ENCODE measurements around the gene TSKS.
A peak's percentile ranks its signal among the peaks of the same experiment; 100 is the strongest.

The TSKS gene, protein sequence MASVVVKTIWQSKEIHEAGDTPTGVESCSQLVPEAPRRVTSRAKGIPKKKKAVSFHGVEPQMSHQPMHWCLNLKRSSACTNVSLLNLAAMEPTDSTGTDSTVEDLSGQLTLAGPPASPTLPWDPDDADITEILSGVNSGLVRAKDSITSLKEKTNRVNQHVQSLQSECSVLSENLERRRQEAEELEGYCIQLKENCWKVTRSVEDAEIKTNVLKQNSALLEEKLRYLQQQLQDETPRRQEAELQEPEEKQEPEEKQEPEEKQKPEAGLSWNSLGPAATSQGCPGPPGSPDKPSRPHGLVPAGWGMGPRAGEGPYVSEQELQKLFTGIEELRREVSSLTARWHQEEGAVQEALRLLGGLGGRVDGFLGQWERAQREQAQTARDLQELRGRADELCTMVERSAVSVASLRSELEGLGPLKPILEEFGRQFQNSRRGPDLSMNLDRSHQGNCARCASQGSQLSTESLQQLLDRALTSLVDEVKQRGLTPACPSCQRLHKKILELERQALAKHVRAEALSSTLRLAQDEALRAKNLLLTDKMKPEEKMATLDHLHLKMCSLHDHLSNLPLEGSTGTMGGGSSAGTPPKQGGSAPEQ

DNA sequence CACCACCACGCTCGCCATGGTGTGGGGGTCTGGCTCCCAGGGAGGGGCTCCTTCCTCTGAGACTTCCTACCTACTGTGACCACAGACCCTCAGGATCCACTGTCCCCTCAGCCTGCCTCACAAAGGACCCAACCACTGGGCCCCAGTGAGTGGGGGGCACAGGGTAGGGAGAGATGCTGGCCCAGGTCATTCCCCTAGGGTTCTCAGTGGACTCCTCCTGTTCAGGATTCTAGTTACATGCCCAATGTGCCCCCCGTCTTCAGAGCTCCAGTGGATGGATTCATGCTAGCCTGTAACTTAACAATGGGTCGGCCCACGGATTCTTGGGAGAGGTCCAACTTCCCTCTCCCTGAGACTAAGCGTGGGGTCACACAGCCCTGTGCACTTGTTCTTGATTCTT lies at the start of gene TSKS:
Gene TSKS, minus strand, starts transcription at position 77 of the 400 bp plus-strand sequence. Its CDS starts 59 bp downstream, at position 18.
- no peak for DNase-seq

DNA sequence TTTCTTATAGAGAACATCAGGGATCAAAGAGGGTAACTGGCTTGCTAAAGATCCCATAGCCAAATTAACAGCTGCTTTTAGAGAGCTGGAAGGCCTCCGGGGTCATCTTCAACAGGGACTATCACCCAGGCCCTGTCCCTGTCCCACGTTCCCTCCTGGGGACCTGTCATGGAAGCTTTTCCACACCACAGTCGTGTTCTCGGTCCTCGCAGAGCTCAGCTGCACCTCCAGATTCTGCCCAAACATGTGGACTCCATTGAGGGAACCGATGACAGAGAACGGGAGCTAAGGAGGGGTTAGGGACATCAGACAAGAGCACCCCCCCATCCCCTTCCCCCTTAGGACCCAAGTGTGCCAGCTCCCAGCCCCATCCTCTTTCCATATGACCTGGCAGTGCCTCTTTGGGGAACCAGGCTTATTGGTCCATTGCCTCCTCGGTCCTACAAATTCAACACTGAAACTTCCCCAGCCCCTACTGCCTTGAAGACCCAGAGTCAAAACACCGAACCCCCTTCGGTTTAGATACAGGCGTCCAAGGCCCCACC lies 49.4 kb upstream of the TSKS start:
- peak in 1 of 2 experiments; percentile 24 for DNase-seq

DNA sequence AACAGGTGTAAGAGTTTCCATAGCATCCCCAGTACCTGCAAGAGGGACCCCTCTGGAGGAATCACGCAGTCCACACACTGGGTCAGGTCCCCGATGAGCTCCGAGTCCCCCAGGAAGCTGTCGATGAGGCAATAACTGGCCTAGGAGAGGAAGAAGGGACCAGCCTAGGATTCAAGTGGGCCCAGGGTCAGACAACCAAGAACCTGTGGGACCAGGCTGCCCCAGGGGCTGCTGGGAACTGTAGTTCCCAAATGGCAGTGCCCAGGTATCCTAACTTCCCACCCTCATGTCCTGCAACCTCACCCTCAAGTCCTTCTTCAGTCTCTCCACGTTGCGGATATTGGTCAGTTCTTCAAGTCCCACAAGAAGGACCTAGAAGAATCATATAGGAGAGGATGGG lies 48.2 kb upstream of the TSKS start:
- no peak for DNase-seq

DNA sequence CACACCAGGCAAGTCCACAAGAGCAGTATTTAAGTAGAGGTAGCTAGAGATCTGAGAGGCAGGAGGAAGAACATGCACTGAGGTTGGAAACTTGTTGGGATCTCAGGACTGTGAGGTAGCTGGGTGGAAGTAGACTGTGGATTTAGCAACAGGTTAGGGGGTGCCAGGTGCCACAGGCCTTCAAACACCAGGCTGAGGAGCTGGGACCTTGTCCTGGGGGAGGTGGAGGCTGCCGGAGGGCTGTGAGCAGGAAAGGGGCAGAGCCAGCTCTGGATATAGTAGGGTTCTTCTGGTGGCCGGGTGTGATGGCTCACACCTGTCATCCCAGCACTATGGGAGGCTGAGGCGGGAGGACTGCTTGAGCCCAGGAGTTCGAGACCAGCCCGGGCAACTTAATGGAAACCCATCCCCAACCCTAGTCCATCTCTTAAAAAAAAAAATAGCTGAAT lies 46.9 kb upstream of the TSKS start:
- DNase-seq, result no peak

DNA sequence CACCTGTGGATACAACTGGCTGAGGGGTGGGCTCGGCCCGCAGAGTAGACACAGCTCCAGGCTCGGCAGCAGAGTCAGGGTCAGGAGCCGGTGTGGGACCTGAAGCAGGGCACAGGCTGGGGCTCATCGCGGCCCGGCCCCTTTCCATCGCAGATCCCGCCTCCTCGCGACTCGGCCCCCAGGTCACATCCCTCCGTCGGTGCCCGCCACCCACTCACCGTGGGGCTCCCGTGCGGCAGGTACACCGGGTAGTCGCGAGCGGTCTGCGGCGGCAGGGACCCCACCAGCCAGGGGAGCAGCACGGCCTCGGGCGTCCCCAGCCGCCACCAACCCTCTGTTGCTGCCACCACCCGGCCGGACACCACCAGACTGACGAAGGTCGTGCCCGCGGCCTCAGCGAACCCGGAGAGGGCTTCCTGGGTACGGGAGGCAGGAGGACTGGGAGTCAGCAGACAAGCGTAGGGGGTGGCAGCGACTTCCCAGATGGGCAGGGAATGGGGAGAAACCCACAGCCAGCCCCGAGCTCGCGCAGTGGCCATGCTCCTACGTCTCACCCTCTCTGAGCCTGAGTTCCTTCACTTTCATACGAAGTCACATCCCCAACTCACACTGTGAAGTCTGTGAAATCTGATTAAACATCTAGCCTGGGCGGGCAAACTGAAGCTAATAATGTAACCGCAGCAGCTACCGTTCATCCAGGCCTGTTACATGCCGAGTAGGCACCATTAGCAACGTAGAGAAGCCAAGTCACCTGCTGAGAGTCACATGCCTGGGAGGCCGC lies 46.2 kb upstream of the TSKS start:
- DNase-seq, result no peak

DNA sequence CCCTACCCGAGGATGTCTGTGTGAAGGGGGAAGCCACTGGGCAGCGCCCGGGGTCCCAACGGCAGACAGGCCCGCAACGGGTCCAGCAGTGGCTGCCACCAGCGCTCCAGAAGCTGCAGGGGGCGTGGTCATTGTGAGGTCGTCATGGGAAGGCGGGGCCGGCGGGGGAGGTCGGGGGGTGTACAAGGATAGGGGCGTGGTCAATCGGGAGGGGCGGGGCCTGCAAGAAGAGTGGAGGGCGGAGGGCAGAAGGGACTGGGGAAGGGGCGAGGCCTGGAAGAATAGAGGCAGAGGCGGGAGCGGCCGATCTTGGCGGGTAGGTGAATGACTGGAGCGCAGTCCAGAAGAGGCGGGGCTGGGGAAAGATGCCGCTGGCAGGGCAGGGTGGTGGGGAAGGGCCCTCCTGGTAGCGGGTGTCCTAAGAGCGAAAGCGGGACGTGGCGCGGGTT lies 45.6 kb upstream of the TSKS start:
- no peak for DNase-seq

DNA sequence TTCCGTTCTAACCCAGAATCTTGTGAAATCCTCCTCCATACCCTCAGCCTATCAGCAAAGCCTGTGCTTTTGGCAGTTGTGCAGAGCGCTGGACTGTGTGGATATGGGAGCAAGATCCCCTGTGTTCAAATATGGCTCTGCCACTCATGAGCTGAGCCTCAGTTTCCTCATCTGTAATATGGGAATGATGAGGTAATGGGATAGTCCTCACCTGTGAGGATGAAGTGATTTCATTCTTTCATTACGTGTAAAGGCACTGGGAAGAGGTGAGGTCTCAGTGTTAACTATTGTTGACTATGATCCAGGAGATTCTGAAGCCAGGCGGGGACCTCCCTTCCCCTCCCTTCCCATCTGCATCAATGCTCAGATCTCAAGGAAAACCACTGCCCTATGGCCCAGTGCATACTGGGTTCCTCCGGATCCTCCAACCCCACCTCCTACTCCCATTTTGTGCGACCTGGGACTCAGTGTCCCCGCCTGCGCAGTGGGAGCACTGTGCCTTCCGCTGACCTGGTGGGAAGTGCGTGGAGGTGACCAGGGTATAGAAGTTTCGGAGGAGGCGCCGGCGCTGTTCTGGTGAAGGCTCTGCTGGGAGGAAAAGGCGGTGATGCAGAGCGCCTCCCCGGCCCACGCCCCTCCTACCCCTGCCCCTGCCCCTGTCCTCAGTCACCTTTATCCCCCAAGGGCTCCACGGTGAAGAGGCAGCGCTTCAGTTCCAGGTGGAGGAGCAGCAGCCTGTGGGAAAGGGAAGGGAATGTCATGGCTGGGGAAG lies 45.0 kb upstream of the TSKS start:
- no peak for DNase-seq

DNA sequence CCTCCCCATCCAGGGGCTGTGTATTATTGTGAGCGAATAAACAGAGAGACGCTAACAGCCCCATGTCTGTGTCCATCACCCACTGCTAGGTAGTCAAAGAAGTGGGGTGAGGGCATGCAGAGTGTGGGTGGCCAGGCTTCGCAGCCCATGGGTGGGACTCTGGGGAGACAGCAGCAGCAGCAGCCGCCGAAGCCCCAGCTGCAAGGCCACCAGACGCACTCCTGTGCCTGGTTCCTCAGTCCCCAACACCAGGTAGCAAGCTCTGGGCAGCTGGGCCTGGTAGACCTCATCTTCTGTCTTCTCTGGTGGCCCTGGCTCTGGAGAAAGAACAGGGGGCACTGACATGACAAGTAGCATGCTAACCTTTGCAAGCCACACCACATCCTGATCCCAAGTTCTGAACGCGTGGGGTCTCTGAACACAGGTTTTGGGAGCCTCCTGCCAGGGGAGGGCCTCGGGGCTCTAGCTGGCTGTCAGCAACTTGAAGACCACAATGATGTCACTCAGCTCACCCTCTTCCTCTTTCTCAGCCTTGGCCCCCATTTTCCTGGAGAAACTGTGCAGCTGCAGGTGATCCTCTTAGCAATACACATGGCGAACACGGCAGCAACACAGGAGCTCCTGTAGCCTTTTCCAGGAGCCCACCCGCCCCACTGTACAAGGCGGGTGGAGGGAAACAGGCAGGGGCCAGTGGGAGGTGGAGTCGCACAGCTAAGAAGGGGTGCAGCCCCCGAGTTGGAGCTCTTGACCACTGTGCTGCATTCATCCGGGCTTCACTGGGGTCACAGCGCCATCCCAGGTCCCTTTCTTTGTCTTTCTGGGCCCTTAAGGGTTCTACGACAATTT lies 44.2 kb upstream of the TSKS start:
- peak; percentile 34 to 39 for DNase-seq

DNA sequence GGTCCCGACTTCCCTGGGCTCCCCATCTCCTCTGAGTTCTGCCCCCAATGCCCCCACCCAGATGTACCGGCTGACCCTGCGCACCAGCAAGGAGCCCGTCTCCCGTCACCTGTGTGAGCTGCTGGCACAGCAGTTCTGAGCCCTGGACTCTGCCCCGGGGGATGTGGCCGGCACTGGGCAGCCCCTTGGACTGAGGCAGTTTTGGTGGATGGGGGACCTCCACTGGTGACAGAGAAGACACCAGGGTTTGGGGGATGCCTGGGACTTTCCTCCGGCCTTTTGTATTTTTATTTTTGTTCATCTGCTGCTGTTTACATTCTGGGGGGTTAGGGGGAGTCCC lies 43.5 kb upstream of the TSKS start:
- no peak for DNase-seq

DNA sequence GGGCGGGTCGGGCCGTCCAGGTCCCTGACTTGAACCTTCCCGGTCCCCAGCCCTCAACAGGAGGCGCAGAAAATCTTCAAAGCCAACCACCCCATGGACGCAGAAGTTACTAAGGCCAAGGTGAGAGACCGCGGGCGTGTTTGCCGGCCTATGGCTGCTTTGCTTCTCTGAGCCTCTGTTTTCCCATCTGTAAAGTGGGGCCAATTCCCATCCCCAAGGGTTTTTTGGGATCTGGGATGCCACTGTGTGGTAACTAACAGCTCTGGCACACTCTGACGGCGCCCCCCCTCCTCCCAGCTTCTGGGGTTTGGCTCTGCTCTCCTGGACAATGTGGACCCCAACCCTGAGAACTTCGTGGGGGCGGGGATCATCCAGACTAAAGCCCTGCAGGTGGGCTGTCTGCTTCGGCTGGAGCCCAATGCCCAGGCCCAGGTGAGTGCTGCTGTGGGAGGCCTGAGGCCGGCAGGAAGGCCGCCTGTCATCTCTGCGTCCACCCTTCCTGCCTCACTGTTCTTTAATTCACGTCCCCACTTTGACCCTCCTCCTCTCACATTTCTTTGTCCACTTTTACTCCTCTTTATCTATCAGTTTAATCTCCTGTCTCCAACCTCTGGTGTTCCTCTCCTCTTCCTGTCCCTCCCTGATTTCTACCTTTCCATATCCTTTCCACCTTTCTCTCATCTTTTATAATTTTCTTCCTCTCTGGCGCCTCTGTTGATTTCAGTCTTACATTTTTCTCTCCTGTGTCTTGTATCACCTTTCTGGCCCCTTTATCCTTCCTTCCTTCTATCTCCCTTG lies 42.9 kb upstream of the TSKS start:
- no peak for DNase-seq

DNA sequence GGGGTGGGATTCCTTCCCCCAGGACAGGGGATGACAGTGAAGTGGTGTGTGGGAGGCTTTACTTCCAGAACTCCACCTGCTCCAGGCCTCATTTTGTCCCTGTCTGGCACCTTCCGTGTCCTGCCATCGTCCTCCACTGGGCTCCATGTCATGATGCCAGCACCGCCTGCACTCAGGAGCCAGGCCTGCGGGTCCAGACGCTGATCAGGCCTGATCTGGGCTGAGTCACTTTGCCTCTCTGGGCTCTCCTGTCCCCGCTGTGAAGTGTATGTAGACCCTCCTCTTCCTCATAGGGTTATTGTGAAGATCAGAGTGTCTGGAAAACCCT lies 40.4 kb upstream of the TSKS start:
- no peak for DNase-seq

DNA sequence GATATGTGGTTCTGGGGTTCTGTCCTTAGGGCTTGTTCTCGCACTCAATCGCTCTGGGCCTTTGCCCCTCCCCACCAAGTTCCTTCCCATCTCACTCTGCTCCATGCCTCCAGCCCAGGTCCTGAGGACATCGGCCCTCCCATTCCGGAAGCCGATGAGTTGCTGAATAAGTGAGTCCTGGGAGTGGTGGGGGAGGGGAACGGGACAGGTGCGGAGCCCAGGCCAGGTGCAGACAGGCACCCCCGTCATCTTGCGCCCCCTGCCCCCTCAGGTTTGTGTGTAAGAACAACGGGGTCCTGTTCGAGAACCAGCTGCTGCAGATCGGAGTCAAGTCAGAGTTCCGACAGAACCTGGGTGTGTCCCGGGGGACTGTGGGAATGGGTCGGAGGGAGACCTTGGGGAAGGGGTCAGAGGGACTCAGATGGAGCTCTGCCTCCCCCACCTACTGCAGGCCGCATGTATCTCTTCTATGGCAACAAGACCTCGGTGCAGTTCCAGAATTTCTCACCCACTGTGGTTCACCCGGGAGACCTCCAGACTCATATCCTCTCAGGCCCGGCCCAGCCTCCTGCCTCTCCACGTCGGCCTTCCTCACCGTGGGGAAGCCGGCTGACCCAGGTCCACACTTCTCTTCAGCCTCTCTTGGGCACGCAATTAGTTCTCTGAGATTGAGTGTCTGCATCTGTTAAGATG lies 39.9 kb upstream of the TSKS start:
- no peak for DNase-seq

DNA sequence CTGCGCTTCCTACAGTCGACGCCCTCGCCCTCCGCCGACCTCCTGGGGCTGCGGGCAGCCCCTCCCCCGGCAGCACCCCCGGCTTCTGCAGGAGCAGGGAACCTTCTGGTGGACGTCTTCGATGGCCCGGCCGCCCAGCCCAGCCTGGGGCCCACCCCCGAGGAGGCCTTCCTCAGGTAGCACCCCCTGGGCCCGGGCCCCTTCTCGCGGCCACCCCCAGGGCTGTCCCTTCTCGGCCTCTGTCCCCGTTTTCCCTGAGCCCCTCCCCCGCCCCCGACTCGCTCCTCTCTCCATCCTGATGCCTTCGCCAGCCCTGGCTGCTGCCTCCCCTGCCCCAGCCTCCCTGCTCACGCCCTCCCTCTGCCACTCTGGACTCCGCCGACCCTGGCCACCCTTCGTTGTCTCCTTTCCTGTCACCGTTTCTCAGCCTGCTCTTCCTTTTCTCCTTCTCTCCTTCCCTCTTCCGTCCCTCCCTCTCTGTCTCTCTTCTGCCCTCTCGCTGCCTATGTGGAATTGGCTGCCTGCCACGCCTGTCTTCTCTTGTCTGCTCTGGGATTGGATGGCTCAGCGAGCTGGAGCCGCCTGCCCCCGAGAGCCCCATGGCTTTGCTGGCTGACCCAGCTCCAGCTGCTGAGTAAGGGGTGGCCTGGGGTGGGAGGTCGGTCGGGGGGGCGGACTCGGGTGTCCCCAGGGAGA lies 39.0 kb upstream of the TSKS start:
- DNase-seq, result no peak

DNA sequence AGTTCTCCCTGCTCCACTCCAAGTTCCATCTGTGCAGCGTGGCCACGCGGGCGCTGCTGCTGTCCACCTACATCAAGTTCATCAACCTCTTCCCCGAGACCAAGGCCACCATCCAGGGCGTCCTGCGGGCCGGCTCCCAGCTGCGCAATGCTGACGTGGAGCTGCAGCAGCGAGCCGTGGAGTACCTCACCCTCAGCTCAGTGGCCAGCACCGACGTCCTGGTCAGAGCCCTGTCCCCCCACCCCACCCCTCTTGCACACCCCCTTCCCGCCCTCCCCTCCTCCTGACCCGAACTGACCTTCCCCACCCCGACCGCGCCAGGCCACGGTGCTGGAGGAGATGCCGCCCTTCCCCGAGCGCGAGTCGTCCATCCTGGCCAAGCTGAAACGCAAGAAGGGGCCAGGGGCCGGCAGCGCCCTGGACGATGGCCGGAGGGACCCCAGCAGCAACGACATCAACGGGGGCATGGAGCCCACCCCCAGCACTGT lies 38.3 kb upstream of the TSKS start:
- DNase-seq, result no peak

DNA sequence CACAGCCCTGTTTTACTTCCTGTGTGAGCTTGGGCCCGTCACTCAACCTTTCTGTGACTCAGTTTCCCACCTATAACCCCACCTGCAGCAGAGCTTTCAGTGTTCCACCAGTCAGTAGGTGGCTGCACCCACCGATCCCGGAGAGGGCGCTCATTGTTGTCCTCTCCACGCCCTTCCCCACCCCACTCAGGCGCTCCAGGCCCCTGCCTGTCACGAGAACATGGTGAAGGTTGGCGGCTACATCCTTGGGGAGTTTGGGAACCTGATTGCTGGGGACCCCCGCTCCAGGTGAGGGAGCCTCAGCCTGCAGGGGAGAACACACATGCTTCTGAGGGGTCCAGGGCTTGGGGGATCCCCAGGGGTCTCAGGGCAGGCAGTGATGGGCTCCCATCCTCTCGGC lies 37.7 kb upstream of the TSKS start:
- DNase-seq, result no peak

DNA sequence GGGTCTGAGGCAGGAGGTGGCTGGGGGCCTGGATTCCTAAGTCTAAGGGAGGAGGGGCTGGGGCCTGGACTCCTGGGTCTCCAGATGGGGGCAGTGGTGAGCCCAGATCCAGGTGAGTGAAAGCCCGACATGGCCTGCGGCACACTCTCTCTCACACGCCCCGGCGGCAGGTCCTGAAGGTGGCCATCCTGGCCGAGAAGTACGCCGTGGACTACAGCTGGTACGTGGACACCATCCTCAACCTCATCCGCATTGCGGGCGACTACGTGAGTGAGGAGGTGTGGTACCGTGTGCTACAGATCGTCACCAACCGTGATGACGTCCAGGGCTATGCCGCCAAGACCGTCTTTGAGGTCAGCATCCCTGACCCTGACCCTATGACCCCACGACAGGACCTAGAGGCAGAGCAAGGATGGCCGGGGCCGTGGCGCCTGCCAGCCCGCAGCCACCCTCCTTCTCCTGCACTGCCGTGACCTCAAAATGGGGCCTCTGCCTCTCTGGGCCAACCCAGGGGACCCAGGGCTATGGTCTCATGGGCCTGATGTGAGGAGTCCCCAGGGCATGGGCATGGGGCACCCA lies 36.8 kb upstream of the TSKS start:
- DNase-seq, result no peak

DNA sequence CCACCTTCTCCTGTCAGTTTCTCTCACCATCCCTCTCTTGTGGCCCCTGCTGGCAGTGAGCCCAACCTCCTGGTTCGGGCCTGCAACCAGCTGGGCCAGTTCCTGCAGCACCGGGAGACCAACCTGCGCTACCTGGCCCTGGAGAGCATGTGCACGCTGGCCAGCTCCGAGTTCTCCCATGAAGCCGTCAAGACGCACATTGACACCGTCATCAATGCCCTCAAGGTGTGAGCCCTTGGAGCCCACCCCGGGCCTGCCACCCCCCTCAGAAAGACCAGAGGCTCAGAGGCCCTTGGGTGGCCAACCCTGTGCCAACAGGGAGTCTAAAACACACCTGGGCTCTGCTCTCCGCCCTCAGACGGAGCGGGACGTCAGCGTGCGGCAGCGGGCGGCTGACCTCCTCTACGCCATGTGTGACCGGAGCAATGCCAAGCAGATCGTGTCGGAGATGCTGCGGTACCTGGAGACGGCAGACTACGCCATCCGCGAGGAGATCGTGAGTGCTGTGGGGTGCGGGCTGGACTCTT lies 36.2 kb upstream of the TSKS start:
- no peak for DNase-seq

DNA sequence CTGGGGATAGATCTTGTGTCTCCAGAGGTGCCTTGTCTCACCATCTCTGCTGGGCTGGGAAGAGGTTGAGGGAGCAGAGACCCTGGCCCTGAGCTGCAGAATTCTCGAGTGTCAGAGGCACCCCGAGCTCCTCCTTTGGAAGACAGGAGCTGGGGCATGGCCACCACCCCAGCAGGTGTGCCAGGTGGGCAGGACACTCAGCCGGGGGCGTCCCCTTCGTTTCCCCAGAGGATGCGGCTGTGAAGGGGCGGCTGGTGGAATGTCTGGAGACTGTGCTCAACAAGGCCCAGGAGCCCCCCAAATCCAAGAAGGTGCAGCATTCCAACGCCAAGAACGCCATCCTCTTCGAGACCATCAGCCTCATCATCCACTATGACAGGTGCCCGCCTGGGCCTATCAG lies 35.5 kb upstream of the TSKS start:
- DNase-seq, result no peak

DNA sequence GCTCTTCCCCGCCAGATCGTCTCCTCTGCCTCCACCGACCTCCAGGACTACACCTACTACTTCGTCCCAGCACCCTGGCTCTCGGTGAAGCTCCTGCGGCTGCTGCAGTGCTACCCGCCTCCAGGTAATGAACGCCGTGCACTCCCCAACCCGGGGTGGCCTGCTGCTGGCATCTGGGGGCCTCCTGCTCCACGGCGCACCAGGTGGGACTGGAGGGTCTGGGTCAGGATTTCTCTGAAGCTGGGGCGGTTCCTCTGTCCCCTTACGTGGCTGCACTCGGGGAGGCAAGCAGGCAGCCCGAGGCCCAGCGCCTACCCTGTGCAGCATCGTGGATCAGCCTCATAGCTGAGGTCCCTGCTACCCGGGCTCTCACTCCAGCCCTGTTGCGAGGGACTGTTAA lies 32.5 kb upstream of the TSKS start:
- no peak for DNase-seq

Measured in AML-193 (cell line).